Tibial artery (tissue), 4 donors: ENCODE measurements around the gene NR2F1.
A peak's percentile ranks its signal among the peaks of the same experiment; 100 is the strongest.

Experiments
- DNase-seq, 2 donors: peaks; one replicate each; pipeline ENCODE4 v3.0.0-alpha.2; 2019
- H3K27ac ChIP-seq, 2 donors: fragments of 200-600 bp; sonication (generic) in 1 of 2; 1 replicate in 1 of 2; 2 replicates in 1 of 2; pipeline ENCODE4 v1.5.1; 2018 to 2019; ENCODE audit warnings: mild to moderate bottlenecking in 1 of 2
- H3K27me3 ChIP-seq, 2 donors: fragments of 200-600 bp; sonication (generic) in 1 of 2; one replicate each; pipeline versions ENCODE4 v1.5.1 to v1.6.0; 2016 to 2019
- H3K36me3 ChIP-seq, 3 donors: fragments of 200-600 bp; sonication (generic) in 2 of 3; one replicate each; pipeline ENCODE4 v1.5.1; 2016 to 2019; ENCODE audit warnings: mild to moderate bottlenecking in 2 of 3
- H3K4me1 ChIP-seq, 4 donors: fragments of 200-600 bp; sonication (generic) in 2 of 4; 1 replicate in 3 of 4; 2 replicates in 1 of 4; pipeline ENCODE4 v1.5.1; 2016 to 2019
- H3K4me3 ChIP-seq, 2 donors: fragments of 200-600 bp; sonication (generic) in 1 of 2; 1 replicate in 1 of 2; 2 replicates in 1 of 2; pipeline ENCODE4 v1.5.1; 2018 to 2019; ENCODE audit warnings: mild to moderate bottlenecking in 2 of 2
- H3K9me3 ChIP-seq, 3 donors: fragments of 200-600 bp; sonication (generic) in 1 of 3; one replicate each; pipeline ENCODE4 v1.5.1; 2016 to 2019
- CTCF ChIP-seq, 2 experiments: fragments of 200-600 bp in 1 of 2; fragments of 450-650 bp in 1 of 2; IDR thresholded peaks; one replicate each; pipeline ENCODE4 v1.5.1; 2017 to 2019; ENCODE audit warnings: antibody characterized with exemption in 2 of 2, mild to moderate bottlenecking in 1 of 2, moderate library complexity in 1 of 2
- intact Hi-C: fragments of 100-400 bp; cut with DNase I; formaldehyde crosslinking; loops from one replicate; pipeline ENCODE4 v1.15.0; 2023; ENCODE audit warnings: low total_unique reads

NR2F1 gene

GRCh38 chr5:93603793-93604643 is 21.0 kb downstream of the NR2F1 start:
- DNase-seq, result no peak
- Histone ChIP-seq H3K36me3 (no peaks in the 10 kb centered on the region), H3K27me3 (peaks cover 0 to 78% of the 10 kb centered on the region in 2 donors), H3K9me3 (no peaks in the 10 kb centered on the region), H3K27ac (no peak overlapping the region), H3K4me3 (peak overlapping the region in 1 of 2 donors; percentile 4), H3K4me1 (peaks cover 0 to 21% (median 10%) of the 10 kb centered on the region in 4 donors)
- TF ChIP-seq CTCF (IDR thresholded peaks at IDR 0.05), result no peak
- intact Hi-C loops, result no loop called here

- DNase-seq, result no peak
- Histone ChIP-seq H3K4me1 (peaks cover 0 to 21% (median 10%) of the 10 kb centered on the region in 4 donors), H3K9me3 (no peaks in the 10 kb centered on the region), H3K27me3 (peaks cover 0 to 83% of the 10 kb centered on the region in 2 donors), H3K4me3 (no peak overlapping the region), H3K36me3 (no peaks in the 10 kb centered on the region), H3K27ac (no peak overlapping the region)
- intact Hi-C loops, result no loop called here
- TF ChIP-seq CTCF (IDR thresholded peaks at IDR 0.05), result no peak
These were observed 21.9 kb downstream of the NR2F1 start for GRCh38 chr5:93604644-93605515.

- Histone ChIP-seq H3K36me3 (no peaks in the 10 kb centered on the region), H3K4me1 (peaks cover 0 to 21% (median 10%) of the 10 kb centered on the region in 4 donors), H3K27ac (no peak overlapping the region), H3K9me3 (no peaks in the 10 kb centered on the region), H3K4me3 (no peak overlapping the region), H3K27me3 (peaks cover 0 to 94% of the 10 kb centered on the region in 2 donors)
- no peak for DNase-seq
- TF ChIP-seq CTCF (IDR thresholded peaks at IDR 0.05), result no peak
- intact Hi-C loops, result loop anchor here (2.0 kb wide), 1 partner anchor 32 kb away; no protein-coding TSS in a partner anchor
These were observed 23.3 kb downstream of the NR2F1 start for GRCh38 chr5:93606382-93606752.

- peak; percentile 26 to 35 for TF ChIP-seq CTCF (IDR thresholded peaks at IDR 0.05)
- no peak overlapping the region for H3K27ac ChIP-seq
These were observed 24.6 kb downstream of the NR2F1 start for GRCh38 chr5:93607367-93608258.

GRCh38 chr5:93608855-93609254 is 25.8 kb downstream of the NR2F1 start:
- intact Hi-C loops, result no loop called here
- H3K27me3 ChIP-seq, result peaks cover 10 to 96% of the 10 kb centered on the region in 2 donors

More at GRCh38 chr5:93607367-93608258, 24.6 kb downstream of the NR2F1 start:
- intact Hi-C loops, result loop anchor here (2.0 kb wide), 1 partner anchor 31 kb away; no protein-coding TSS in a partner anchor
- H3K27me3 ChIP-seq, result peaks cover 4 to 94% of the 10 kb centered on the region in 2 donors
- no peak overlapping the region for H3K4me3 ChIP-seq
- no peak for DNase-seq
- H3K4me1 ChIP-seq, result peaks cover 0 to 28% (median 16%) of the 10 kb centered on the region in 4 donors
- H3K36me3 ChIP-seq, result no peaks in the 10 kb centered on the region
- no peaks in the 10 kb centered on the region for H3K9me3 ChIP-seq

More at GRCh38 chr5:93608855-93609254, 25.8 kb downstream of the NR2F1 start:
- Histone ChIP-seq H3K36me3 (no peaks in the 10 kb centered on the region), H3K4me3 (no peak overlapping the region), H3K4me1 (peaks cover 0 to 28% (median 17%) of the 10 kb centered on the region in 4 donors), H3K27ac (no peak overlapping the region), H3K9me3 (no peaks in the 10 kb centered on the region)
- no peak for TF ChIP-seq CTCF (IDR thresholded peaks at IDR 0.05)
- no peak for DNase-seq
